ENCODE results near the gene CYTH3. TPM values are rescaled to one million over a fixed set of nuclear protein-coding genes. Genes with fewer than 3 reads are reported as not detected.

Gene CYTH3
- total RNA-seq, 1 donor from 2014 or later: 7.9 TPM

DNA sequence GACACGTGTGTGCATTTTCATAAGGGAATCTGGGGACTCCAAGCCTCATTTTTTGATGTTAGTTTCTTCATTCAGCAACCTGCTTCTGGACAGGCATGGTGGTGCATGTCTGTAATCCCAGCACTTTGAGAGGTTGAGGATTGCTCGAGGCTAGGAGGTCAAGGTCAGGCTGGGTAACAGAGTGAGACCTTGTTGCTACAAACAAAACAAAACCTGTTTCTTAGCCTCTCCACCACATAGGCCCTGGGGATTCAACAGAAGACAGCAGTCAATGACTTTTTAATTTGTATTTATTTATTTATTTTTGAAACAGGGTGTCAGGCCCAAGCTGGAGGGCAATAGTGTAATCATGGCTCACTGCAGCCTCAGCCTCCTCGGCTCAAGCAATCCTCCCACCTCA, 6.9 kb upstream of the CYTH3 start:
- ATAC-seq: no peak

DNA sequence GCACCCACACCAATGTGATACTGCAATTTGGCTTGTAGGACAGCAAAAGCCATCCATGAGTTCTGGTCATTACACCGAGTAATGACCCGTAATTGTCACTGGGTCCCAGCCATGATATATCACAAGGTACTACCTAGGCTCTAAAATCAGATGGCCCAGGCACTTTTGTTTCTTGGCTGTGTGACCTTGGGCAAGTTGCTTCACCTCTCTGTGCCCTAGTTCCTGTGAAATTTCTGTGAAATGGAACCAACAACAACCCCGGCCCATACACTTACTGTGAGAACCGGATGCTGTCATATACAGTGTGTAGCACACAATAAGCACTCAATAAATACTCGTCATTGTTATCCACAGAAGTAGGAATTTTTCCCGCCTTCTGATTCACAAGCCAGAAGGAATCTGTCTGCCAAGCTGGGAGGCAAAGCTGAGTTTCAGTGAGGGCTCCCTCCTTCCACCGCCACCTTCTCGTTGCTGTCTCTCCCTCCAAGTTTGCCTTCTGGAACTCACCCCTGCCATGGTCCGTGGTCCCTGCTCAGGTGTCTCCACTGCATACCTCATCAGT, 6.4 kb upstream of the CYTH3 start:
- ATAC-seq: no peak

DNA sequence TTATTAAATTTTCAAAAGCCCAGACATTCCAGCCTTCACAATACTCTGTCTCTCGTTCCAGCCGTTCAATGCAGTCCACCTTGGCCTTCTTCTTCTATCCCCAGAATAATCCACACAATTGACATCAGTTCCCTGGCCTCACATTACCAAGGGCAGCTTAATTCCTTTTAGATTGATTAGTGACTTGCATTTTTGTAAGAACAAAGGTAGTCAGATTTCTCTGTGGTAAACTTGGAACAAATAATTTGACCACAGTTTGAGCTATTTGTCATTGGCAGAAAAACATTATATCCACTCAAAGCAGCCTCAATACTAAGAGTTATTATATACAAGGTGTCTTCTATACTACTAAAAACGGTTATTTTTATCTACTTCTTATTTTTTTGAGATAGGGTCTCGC, 5.1 kb upstream of the CYTH3 start:
- ATAC-seq: no peak

DNA sequence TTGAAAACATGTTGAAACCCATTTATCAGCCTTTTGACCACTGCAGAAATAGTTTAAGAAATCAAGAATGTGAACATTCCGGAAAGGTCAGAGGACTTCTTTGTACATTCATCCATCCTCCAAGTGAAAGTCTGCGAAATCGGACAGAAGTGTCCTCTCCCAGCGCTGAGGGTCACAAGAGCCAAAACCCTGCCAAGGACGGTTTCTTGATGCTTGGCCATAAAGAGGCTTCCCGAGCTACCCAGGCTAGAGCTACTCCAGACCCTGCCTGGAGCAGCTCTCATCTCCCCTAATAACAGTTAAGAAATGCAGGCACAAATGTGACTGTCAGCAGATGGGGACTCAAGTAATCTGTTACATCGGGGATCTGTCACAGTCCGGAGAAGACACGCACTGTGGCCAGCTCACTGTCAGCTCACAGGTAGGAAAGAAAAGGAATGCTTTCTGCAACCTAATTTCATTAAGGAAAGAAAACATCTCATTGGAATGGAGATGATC, 4.5 kb upstream of the CYTH3 start:
- ATAC-seq: no peak

DNA sequence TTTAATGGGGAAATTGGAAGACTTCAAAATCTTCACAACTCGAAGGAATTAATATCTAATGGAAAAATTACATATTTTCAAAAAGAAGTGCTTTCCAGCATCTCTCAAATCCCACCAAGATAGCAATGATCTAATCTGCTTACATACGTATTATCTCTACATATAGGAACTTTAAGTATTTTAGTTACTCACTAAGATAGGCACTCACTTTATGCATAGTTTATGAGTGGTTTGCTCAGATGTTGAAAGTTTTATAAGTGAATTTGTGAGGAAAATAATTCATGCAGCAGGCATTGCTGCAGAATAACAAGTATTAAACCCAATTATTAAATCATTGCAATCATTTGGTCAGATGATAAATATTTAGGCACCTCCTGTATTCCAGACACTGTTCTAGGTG, 2.3 kb upstream of the CYTH3 start:
- ATAC-seq: no peak

DNA sequence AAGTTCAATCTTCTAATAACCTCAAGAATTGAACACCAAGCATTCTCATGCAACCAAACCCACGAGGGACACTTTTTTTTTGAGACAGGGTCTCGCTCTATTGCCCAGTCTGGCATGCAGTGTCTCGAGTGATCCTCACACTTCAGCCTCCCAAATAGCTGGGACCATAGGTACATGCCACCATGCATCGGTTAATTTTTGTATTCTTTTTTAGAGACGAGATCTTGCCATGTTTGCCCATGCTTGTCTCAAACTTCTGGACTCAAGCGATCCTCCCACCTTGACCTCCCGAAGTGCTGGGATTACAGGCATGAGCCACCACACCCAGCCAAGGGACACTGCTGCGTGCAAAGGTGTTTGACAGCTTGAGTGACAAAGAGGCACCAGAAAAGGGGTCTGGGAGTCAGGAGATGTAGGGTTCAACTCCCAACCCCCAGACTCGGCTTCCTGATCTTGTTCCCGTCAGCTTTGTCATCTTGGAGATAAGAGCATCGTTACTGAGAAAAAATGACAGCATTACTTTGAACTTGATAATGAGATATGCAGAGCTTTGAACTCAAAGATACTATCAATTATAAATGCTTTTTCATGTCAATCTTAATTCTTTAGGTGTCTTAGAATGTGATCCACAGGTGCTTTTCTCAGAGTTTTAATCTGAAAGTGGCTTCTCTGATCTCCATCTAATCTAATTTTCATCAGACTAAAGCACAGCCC, 1.6 kb upstream of the CYTH3 start:
- no peak for ATAC-seq

DNA sequence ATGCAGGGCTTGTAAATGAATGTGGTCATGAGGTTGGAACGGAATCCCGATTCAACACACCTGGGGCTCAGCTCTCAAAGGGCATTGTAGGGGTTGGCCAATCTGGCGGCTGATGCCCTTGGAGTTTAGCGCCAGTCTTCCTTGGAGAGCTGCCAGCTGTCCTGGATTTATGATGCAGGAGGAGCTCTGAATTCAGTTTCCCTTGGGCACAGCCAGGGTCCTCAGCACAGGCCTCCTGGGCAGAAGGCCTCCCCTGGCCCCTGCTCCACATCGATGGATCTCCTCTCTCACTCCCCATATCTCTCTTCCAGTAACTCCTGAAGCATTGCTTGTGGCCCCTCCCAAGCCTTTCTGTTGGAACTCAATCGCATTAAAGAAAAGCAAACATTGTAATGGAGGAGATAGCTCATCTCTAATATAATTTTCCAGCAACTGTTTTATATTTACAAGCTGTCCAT, 985 bp upstream of the CYTH3 start:
- no peak for ATAC-seq

DNA sequence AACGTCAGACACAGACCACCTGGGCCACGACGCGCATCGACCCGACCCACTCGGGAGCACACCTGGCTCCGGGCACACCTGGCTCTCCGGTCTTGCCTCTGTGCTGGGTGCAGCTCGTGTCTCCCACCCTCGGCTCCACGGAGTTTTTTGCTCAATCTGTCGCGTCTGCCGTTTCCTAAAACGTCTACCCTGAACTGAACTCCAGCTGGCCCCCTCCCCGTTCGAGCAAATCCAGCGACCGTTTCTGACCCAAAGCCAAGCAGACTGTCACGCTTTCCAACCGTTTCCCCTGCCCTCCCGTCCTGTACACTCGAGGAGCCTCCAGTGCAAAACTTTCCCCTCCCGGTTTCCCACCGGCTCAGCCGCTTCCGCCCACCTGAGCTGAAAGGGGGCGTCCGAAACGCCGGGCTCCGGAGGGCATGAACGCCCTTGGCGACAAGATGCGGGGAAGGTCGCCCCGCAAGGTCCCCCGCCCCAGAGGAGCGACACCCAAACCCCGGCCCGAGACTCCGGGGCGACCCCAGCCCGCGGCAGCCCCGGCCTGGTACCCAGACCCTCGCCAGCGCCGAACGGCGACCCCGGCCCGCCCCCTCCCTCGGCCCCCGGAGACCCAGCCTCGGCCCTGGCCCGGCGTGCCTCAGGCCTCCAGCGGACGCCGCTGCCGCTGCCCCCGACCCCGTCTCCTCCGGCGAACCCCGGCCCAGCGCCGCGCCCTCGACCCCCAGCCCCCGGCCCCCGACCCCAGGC, 557 bp downstream of the CYTH3 start:
- ATAC-seq: peak; percentile 19

DNA sequence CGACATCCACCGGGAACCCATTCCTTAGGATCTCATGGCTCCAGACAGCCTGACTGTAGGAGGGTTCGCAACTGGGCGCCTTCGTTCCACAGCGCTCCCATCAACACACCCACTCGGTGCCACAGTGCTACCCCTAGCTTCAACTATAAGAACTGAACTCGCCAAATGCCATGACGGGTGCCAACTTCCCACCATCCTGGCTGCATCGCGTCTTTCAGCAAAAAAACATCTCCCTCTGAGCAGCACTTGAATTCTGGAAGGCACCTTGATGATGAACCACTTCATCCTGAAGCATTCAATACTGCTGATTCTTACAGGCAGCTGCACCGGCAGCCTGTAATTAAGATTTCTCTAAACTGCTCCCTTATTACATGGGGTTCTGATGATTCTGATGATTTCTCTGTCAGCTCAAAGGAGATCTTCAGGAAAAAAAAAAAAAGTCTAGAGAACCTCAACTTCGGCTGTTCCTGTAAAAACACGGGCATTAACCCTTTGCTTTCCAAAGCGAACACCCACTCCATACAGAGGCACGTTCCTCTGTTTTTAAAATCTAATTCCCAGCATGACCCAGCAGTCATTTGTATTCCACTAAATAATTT, 1.3 kb downstream of the CYTH3 start:
- peak; percentile 61 for ATAC-seq

DNA sequence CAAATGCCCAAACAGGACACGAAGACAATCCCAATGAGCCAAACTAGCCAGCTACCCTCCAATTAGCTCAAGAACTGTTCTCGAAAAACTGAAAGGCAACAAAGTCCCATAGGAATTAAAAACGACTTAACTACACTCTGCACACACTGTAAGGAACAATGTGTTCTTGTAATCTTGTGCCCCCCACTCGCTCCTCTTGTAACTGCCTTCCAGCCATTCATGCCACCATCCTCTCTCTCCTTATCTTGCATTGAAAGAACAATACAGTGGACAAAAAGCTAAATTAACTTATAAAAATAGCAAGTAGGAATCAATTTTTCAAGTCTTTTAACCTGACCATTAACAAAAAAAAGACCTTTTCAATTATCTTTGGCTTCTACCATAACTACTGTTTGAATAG, 2.9 kb downstream of the CYTH3 start:
- ATAC-seq: no peak

DNA sequence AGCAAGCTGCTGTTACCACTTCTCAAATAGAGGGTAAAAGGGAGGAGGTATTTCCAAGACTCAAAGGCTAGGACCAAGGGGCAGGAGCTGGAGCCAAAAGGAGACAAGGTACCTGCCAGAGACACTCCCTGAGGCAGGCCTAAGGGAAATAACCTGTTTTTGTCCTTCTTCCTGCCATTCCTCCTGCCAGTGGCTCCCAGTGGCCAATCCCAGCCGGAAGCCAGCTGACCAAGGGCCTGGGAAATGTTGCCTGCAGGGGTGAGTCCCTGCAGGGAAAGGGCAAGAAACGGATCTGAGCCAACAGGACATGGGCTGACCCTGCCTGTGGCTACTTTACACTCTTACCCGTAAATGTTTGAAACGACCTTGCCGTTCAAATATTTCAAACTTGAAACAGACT, 3.5 kb downstream of the CYTH3 start:
- no peak for ATAC-seq

DNA sequence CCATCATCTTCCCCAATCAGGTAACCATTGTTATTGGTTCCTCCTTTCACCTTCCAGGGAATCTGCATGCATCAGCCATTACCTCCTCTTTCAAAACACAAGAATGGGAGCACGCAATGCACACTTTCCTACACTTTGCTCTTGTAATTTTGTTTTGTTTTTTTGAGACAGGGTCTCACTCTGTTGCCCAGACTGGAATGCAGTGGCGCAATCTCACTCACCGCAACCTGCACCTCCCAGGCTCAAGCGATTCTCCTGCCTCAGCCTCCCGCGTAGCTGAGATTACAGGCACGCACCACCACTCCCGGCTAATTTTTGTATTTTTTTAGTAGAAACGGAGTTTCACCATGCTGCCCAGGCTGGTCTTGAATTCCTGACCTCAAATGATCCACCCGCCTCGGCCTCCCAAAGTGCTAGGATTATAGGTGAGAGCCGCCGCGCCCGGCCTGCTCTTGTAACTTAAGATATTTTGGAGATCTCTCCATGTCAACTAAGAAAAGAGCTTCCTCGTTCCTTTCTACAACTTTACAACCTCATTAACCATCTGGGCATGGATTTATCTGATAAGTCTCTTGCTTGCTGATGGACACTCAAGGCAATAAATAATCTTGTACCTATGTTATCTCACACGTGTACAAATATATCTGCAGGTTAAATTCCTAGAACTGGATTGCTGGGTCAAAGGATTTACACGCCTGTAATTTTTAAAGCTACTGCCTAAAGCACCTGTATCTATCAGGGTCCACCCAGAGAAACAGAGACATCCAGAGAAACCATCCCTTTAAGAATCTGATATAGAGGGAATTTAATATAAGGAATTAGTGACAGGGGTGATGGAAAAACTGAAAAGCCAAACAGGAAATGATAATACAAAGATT, 4.2 kb downstream of the CYTH3 start:
- no peak for ATAC-seq

DNA sequence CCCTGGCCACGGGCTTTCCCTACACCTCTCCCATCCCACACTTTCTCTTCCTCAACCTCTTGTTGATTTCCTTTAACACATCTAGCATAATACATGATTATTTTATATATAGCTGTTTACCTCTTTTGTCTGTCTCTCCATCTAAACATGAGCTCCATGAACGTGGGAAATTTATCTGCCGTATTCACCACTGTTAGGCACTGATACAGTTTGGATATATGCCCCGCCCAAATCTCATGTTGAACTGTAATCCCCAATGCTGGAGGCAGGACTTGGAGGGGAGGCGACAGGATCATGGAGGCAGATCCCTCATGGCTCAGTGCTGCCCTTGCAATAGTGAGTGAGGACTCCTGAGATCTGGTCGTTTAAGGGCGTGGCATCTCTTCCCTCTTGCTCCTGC, 5.7 kb downstream of the CYTH3 start:
- no peak for ATAC-seq

DNA sequence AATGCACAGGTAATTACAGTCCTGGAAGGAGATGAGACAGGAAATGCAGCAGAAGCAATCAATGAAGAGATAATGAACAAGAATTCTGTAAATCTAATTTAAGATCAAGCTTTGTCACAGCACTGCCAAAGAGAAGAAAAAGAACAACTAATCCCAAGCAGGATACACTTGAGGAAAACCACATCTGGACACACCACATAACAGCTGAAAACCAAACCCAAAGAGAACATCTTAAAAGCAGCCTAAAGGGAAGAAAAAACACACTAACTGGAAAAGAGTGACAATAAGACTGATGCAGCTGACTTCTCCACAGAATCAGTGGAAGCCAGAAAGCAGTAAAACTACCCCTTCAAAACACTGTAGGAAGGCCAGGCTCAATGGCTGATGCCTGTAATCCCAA, 10.2 kb downstream of the CYTH3 start:
- no peak for ATAC-seq

DNA sequence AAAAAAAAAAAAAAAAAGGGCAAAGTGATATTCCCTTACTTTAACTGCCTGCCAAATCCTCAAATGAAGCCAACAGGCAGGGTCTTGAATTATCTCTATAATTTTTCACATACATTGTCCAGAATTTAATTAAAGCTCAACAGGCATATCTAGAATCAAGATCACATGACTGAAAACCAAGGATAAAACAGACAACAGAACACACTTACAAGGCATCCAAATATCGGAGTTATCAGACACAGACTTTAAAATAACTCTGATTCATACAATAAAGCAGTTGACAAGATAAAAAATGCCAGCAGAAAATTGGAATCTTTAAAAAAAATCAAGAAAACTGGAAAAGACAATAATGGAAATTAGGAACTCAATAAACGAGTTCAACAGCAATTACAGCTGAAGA, 10.7 kb downstream of the CYTH3 start:
- no peak for ATAC-seq

DNA sequence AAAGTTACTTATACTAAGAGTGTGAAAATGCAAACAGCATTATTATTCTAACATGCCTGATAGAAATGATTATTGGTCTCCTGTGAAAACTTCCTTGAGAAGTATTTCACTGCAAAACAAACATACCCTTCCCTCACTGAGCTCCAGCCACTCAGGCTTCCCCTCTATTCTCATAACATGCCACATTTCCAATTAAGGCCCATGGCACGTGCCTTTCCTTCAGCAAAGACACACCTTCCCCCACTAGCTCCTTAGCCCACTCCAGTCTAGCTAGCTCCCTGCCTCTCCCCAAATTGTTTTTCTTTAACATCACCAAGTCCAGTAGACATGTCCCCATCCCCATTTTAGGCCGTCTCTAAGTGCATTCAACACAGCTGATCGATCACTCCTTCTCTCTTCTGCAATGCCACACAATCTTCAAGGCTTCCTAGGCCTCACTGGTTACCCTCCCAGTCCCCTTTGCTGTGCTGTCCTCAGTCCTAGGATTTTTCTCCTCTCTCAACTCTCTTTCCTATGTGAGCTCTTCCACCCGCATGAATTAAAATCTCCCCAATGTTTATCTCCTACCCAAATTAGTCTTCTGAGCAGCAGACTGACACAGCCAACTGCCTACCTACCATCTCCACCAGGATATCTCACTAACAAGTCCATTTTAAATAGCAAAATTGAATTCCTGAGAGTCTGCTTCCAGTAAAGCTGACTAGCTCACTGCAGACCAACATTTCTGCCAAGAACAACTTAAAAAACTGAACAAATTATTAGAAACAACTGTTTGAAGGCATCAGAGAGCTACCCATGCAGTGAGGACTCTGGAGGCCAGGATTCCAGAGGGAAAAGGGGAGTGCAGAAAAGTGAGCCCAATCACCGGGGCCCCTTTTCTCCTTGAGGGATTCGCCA, 11.9 kb downstream of the CYTH3 start:
- no peak for ATAC-seq

DNA sequence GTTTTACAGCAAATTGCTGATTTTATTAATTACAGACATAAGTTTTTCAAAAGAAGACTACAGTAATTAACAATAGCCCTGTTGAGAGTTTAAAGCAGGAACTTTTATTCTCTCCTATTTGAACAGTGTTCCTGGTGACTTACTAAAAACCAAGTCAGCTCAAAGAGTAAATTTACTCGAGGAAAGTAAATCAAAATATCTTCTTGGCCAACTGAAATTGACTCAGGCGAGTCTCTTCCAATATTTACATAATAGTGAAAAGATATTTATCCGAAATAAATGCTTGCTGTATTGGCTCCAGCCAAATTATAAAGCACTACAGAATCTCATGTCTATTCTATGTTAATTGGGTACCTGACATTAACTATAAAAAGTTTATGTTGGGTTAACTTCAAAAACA, 13.2 kb downstream of the CYTH3 start:
- no peak for ATAC-seq

DNA sequence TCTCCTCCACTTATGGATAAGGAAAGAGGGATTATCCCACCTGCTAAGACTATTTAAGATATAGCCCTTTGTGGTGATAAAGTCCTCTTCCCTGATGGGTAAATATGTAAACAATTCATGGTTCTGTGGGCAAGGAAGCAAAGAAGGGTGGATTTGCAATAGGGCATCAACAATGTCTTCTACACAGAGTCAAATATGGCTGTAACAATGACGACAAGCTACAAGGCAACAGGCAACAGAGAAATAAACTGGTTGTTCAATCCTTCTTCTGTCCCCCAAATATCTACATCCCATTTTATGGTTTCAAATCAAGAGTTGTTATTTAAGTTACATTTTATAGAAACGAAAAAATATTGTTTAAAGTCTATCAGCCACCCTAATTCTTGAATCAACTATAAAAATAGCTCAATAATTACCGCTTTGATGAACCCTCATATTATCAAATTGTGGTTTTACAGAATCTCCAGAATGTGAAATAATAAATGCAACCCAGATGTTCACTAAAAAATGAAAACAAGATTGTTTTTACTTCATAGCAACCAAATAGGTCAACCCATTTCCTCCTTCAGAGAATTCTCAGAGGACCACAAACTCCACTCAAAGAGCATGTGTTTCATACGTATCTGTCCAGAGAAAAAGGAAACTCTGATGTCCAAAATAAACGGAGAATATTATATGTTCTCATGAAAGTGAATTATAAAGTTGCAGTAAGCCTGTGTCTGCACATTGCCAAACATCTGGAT, 13.8 kb downstream of the CYTH3 start:
- ATAC-seq: no peak

DNA sequence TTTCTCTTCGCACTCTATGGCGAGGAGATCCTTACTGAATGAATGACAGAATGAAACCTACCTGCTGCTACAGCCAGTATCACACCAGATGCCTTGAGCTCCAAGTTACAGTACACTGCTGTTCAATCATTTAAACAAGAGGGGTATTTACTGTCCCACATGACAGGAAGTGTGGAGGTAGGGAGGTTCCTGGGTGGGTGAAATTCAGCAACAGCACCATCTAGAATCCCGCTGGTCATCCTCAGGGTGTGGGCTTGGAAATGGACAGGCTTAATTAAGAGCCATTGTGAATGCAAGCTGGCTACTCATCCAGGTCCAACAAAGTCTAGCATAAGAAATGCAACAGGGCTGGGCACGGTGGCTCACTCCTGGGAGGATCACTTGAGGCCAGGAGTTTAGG, 14.7 kb downstream of the CYTH3 start:
- ATAC-seq: no peak

DNA sequence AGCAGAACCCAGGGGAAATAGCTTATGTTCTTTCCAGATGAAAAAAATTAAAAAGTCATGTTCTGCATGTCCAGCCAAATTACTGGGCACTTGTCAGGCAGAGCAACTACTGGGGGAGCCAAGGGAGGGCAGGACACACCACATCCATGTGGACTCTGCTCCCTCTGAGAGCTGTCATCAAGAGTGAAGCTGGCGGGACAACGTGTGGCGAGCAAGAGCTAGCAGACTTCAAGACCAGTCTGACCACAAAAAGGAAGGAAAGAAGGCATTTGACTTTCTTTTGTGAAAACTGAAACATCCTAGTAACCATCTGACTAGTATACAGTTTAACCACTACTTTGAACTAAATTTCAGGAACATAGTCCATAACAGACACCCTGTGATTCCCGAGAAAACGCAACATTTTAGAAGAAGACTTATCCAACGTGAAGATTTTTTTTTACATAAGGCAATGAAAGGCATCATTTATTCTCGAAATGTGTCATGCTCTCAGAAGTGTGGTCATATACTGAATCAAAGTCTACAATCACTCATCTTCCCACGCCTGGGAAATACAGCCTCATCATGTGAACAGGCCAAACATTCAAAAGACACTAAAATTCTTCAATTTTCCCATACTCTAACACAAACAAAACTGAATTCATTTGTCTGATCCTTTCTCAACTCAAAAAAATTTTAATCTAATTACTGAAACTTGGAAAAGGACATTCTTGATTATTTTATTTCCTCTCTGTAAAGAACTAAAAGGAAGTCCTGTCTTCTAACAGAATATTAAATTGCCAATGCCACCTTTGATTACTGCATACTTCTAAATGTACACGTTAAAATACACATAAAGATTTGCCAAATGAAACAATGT, 15.5 kb downstream of the CYTH3 start:
- ATAC-seq: no peak

Measured in esophagus mucosa (tissue), 1 donor.